SK-MEL-5 (cell line): ENCODE data around the gene TRIM71. TPM values are rescaled to one million over a fixed set of nuclear protein-coding genes. Genes with fewer than 3 reads are reported as not detected.
"Not testable (repeated sequence)": the region's sequence is repeated elsewhere in the genome, so short reads cannot be mapped to it uniquely, and the experiment has no call there.

Source experiments
- DNase-seq: peaks from one replicate; pipeline ENCODE4 v3.0.0-alpha.2; 2016; ENCODE audit warnings: low read depth, low spot score
- in situ Hi-C: cut with HindIII; loops from 2 replicates; pipeline ENCODE4 v1.10.0; 2016; ENCODE audit warnings: low sequenced_read_pairs, high pct_unique_total_duplicates, low pct_unique_long_range_greater_than_20kb
- total RNA-seq: library from RNA; depleted of rRNA; stranded (reverse); fragments of >200 nt; shearing (Covaris generic); gene quantifications from 2 replicates; pipeline ENCODE4 v1.2.3, GENCODE V29; 2014

Gene TRIM71
- total RNA-seq, 1 experiment from 2014 or later = 0.03 TPM

- in situ Hi-C loops = no loop called here
- DNase-seq = no peak
These were observed 19.6 kb downstream of the TRIM71 start for GRCh38 chr3:32837366-32837765.

- in situ Hi-C loops = no loop called here
- no peak for DNase-seq
These were observed 20.0 kb downstream of the TRIM71 start for GRCh38 chr3:32837789-32838188.

- in situ Hi-C loops = no loop called here
- no peak for DNase-seq
These were observed 21.9 kb downstream of the TRIM71 start for GRCh38 chr3:32839714-32840085.

- DNase-seq = no peak
- in situ Hi-C loops = no loop called here
These were observed 22.5 kb downstream of the TRIM71 start for GRCh38 chr3:32840086-32840841.

GRCh38 chr3:32841341-32841740, 23.5 kb downstream of the TRIM71 start:
- DNase-seq = no peak
- in situ Hi-C loops = no loop called here

GRCh38 chr3:32841867-32842470, 24.2 kb downstream of the TRIM71 start:
- in situ Hi-C loops = no loop called here
- DNase-seq = no peak

- DNase-seq = no peak
- in situ Hi-C loops = no loop called here
These were observed 24.7 kb downstream of the TRIM71 start for GRCh38 chr3:32842531-32842931.

GRCh38 chr3:32842987-32843386, 25.2 kb downstream of the TRIM71 start:
- DNase-seq = no peak
- in situ Hi-C loops = no loop called here

GRCh38 chr3:32843510-32844321, 25.9 kb downstream of the TRIM71 start:
- in situ Hi-C loops = no loop called here
- DNase-seq = no peak

GRCh38 chr3:32844322-32844654, 26.5 kb downstream of the TRIM71 start:
- in situ Hi-C loops = no loop called here

GRCh38 chr3:32844914-32845313, 27.1 kb downstream of the TRIM71 start:
- no peak for DNase-seq
- in situ Hi-C loops = no loop called here

More at GRCh38 chr3:32844322-32844654, 26.5 kb downstream of the TRIM71 start:
- DNase-seq = no peak

GRCh38 chr3:32845546-32845945, 27.7 kb downstream of the TRIM71 start:
- DNase-seq, in situ Hi-C loops: not testable (repeated sequence)

- DNase-seq, in situ Hi-C loops: not testable (repeated sequence)
These were observed 29.2 kb downstream of the TRIM71 start for GRCh38 chr3:32847045-32847444.

- in situ Hi-C loops = no loop called here
- no peak for DNase-seq
These were observed 29.7 kb downstream of the TRIM71 start for GRCh38 chr3:32847528-32847927.

GRCh38 chr3:32848215-32848614, 30.4 kb downstream of the TRIM71 start:
- no peak for DNase-seq
- in situ Hi-C loops = no loop called here

- DNase-seq = no peak
- in situ Hi-C loops = no loop called here
These were observed 31.2 kb downstream of the TRIM71 start for GRCh38 chr3:32849046-32849445.

- in situ Hi-C loops = no loop called here
- peak; percentile 63 for DNase-seq
These were observed 32.4 kb downstream of the TRIM71 start for GRCh38 chr3:32850226-32850625.

- in situ Hi-C loops = no loop called here
- DNase-seq = no peak
These were observed 32.8 kb downstream of the TRIM71 start for GRCh38 chr3:32850636-32851035.

GRCh38 chr3:32852146-32852545, 34.3 kb downstream of the TRIM71 start:
- in situ Hi-C loops = no loop called here

More at GRCh38 chr3:32852146-32852545, 34.3 kb downstream of the TRIM71 start:
- no peak for DNase-seq
